T-cell (primary cell): Measurements from ENCODE around the gene RPRM. TPM values are rescaled to one million over a fixed set of nuclear protein-coding genes. Genes with fewer than 3 reads are reported as not detected.

Experiments used
- ATAC-seq, 4 experiments: fragments of 200-7000 bp in 3 of 4; fragments of 150-1000 bp in 1 of 4; cut with Tn5 transposase; replicated peaks in 1 of 4; 1 replicate in 3 of 4; 2 replicates in 1 of 4; pipeline ENCODE4 v1.10.0; 2021; ENCODE audit warnings: moderate library complexity in 3 of 4, mild to moderate bottlenecking in 2 of 4, moderate number of reproducible peaks in 1 of 4
- CTCF ChIA-PET, 2 donors: fragments of 300-600 bp; sonication (Branson Sonifier 250); formaldehyde crosslinking; loops; one replicate each; lab custom pipeline; 2022; ENCODE audit warnings: antibody characterized with exemption in 2 of 2; lab: Charles Lee
- POLR2A ChIA-PET, 2 donors: fragments of 300-600 bp; sonication (Branson Sonifier 250); formaldehyde crosslinking; loops; one replicate each; lab custom pipeline; 2022; ENCODE audit warnings: antibody characterized with exemption in 2 of 2; lab: Charles Lee
- DNase-seq, 35 experiments: peaks; one replicate each; pipeline versions ENCODE4 v3.0.0 to v3.0.0-alpha.2; 2013 to 2023
- H3K27ac ChIP-seq: one replicate; pipeline ENCODE4 v1.5.1; 2013; ENCODE audit warnings: low read length
- H3K27me3 ChIP-seq, 2 experiments: replicated peaks in 1 of 2; 1 replicate in 1 of 2; 2 replicates in 1 of 2; pipeline versions ENCODE4 v1.6.1 to v1.7.0; 2013; ENCODE audit warnings: low read length in 1 of 2, mixed read lengths in 1 of 2; ENCODE audit not compliant: control insufficient read depth in 2 of 2, insufficient read depth in 2 of 2; ENCODE audit errors: extremely low read depth in 1 of 2
- H3K36me3 ChIP-seq, 2 donors: 1 replicate in 1 of 2; 2 replicates in 1 of 2; pipeline versions ENCODE4 v1.6.1 to v1.7.0; 2013; ENCODE audit warnings: low read length in 1 of 2; ENCODE audit not compliant: control insufficient read depth in 2 of 2, insufficient read depth in 1 of 2; ENCODE audit errors: extremely low read depth in 1 of 2
- H3K4me1 ChIP-seq, 2 experiments: 1 replicate in 1 of 2; 2 replicates in 1 of 2; pipeline versions ENCODE4 v1.6.1 to v1.7.0; 2013; ENCODE audit warnings: low read length in 2 of 2, mixed read lengths in 1 of 2; ENCODE audit not compliant: insufficient read depth in 2 of 2, control insufficient read depth in 1 of 2; ENCODE audit errors: extremely low read depth in 1 of 2
- H3K4me3 ChIP-seq, 2 donors: 1 replicate in 1 of 2; 2 replicates in 1 of 2; pipeline versions ENCODE4 v1.5.1 to v1.7.0; 2013; ENCODE audit warnings: mild to moderate bottlenecking in 2 of 2, low read length in 1 of 2, moderate library complexity in 1 of 2; ENCODE audit not compliant: control insufficient read depth in 1 of 2; ENCODE audit errors: extremely low read depth in 1 of 2
- H3K9me3 ChIP-seq: 2 replicates; pipeline ENCODE4 v1.7.0; 2013
- H3K27ac Mint-ChIP-seq, 2 donors: one replicate each; pipeline ENCODE4 v1.8.0; 2020 to 2021; ENCODE audit warnings: mild to moderate bottlenecking in 2 of 2, mixed read lengths in 2 of 2
- H3K27me3 Mint-ChIP-seq, 2 donors: one replicate each; pipeline ENCODE4 v1.8.0; 2021 to 2022; ENCODE audit warnings: mixed read lengths in 2 of 2
- H3K36me3 Mint-ChIP-seq: one replicate; pipeline ENCODE4 v1.8.0; 2021; ENCODE audit warnings: mixed read lengths
- H3K4me1 Mint-ChIP-seq, 3 donors: one replicate each; pipeline ENCODE4 v1.8.0; 2020 to 2022; ENCODE audit warnings: mixed read lengths in 3 of 3, mild to moderate bottlenecking in 1 of 3
- H3K4me3 Mint-ChIP-seq, 3 donors: one replicate each; pipeline ENCODE4 v1.8.0; 2020 to 2022; ENCODE audit warnings: mild to moderate bottlenecking in 3 of 3, mixed read lengths in 3 of 3, moderate library complexity in 3 of 3
- H3K9me3 Mint-ChIP-seq, 3 donors: one replicate each; pipeline ENCODE4 v1.8.0; 2020 to 2022; ENCODE audit warnings: mixed read lengths in 3 of 3
- WGBS: methylation state at CpG from one replicate; pipeline ENCODE4 v1.1.5; 2013; ENCODE audit warnings: missing lambda C conversion rate; ENCODE audit not compliant: insufficient coverage; 5-methylcytosine and 5-hydroxymethylcytosine counted together
- total RNA-seq, 35 experiments: library from RNA in 6 of 35; stranded (reverse) in 6 of 35; fragments of 120-200 nt in 1 of 35; gene quantifications; one replicate each; pipeline versions ENCODE4 v1.2.1 to v1.2.4 and lab custom pipeline; 2013 to 2026

Gene RPRM
- total RNA-seq, 5 donors from 2014 or later (not counting 1 experiment from before 2014, with no cell fraction given) = 0.16 TPM; not detected in 4

DNA sequence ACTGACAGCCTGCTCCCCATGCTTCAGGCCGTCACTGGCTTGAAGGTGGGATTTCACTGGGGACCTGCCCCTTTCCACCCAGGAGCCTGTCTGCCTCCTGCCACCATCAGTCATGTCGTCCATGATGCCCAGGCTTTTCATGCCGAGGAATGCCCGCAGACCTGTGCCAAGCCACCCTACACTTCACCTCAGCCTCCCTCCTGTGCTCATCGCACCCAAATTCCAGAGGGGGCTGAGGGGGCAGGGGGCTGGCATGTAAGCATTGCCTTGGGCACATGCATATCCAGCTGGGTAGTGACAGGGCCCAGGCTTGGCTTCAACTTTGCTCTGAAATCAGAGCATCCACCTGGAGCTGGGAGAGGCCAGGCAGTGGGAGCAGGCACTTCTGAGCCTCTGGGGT, 20.9 kb upstream of the RPRM start:
- Histone ChIP-seq H3K27ac (no peak overlapping the region), H3K4me1 (no peaks in the 10 kb centered on the region), H3K9me3 (no peaks in the 10 kb centered on the region), H3K4me3 (no peak overlapping the region), H3K27me3 (no peaks in the 10 kb centered on the region), H3K36me3 (no peaks in the 10 kb centered on the region)
- H3K36me3 Mint-ChIP-seq = no peaks in the 10 kb centered on the region
- peaks cover 1 to 3% of the 10 kb centered on the region in 2 donors for H3K27me3 Mint-ChIP-seq
- H3K9me3 Mint-ChIP-seq = no peaks in the 10 kb centered on the region
- ChIA-PET CTCF (no interaction called here), POLR2A (no interaction called here)
- WGBS = 93% methylated on average over 4 of the region's 5 CpGs
- H3K4me3 Mint-ChIP-seq = no peak overlapping the region
- H3K4me1 Mint-ChIP-seq = no peaks in the 10 kb centered on the region
- no peak for ATAC-seq
- H3K27ac Mint-ChIP-seq = no peak overlapping the region
- DNase-seq = no peak

DNA sequence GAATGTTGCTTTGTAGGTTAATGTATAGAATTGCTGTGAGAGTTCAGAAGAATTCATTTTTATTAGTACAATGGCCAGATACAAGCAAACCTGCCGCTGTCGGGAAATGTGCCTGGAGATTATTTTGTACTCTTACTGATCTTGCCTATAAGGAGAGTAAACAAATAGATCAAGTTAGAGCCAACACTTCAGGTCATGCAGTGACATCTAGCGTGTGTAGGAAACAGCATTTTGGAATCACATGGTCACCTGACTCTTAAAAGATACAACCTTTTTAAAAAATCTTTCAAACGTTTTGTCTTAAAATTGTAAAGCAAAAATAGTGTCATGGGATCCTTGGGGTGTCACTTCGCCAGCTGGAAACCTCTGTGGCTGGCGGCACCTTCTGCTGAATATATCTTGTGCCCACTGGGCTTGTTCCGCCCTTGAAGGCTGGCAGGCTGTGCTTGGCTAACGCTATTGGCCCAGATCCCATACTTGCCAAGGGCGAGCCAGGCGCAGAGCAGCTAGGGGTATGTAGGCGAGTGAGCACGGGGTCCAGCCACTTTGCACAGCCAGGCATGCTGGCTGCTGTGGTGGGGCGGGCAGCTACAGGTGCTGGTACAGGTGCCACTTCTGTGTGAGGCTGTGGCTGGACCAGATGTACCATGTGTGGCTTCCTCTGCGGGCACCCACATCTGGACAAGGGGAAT, 19.5 kb upstream of the RPRM start:
- Mint-ChIP-seq H3K9me3 (no peaks in the 10 kb centered on the region), H3K4me3 (no peak overlapping the region), H3K4me1 (no peaks in the 10 kb centered on the region), H3K27me3 (peaks cover 0 to 3% of the 10 kb centered on the region in 2 donors), H3K27ac (no peak overlapping the region), H3K36me3 (no peaks in the 10 kb centered on the region)
- Histone ChIP-seq H3K27ac (no peak overlapping the region), H3K27me3 (no peaks in the 10 kb centered on the region), H3K9me3 (no peaks in the 10 kb centered on the region), H3K4me3 (no peak overlapping the region), H3K4me1 (no peaks in the 10 kb centered on the region), H3K36me3 (no peaks in the 10 kb centered on the region)
- DNase-seq = no peak
- ATAC-seq = no peak
- WGBS = 92% methylated on average over 10 of the region's 14 CpGs
- POLR2A ChIA-PET = no interaction called here
- CTCF ChIA-PET = no interaction called here

DNA sequence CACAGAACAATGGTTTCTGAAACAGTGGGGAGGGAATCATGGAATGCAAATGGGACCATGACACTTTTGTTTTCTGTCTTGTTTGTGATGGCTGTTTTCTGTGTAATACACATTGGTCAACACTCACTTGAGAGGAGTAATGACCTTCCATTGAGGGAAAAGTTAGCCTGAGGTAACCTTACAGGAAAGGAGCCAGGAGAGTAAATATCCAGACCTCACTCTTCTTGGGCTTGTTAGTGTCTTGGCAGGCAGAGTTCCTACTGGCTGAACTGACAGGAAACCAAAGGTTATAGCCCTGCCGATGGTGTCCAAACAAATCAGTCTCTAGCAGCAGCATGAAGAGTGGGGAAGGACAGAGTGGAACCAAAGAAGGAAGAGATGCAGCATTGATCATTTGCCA, 17.2 kb upstream of the RPRM start:
- H3K27me3 Mint-ChIP-seq = peaks cover 0 to 8% of the 10 kb centered on the region in 2 donors
- no peak for DNase-seq
- H3K4me3 Mint-ChIP-seq = no peak overlapping the region
- no CpG with 5 or more reads among the region's 1 CpG for WGBS
- no peaks in the 10 kb centered on the region for H3K36me3 Mint-ChIP-seq
- H3K27ac Mint-ChIP-seq = no peak overlapping the region
- ChIA-PET POLR2A (no interaction called here), CTCF (no interaction called here)
- no peaks in the 10 kb centered on the region for H3K36me3 ChIP-seq
- ATAC-seq = no peak
- no peaks in the 10 kb centered on the region for H3K9me3 Mint-ChIP-seq
- H3K4me3 ChIP-seq = no peak overlapping the region
- H3K4me1 Mint-ChIP-seq = no peaks in the 10 kb centered on the region
- peaks cover 0 to 3% of the 10 kb centered on the region in 2 experiments for H3K27me3 ChIP-seq
- no peaks in the 10 kb centered on the region for H3K4me1 ChIP-seq
- H3K27ac ChIP-seq = no peak overlapping the region
- no peaks in the 10 kb centered on the region for H3K9me3 ChIP-seq

DNA sequence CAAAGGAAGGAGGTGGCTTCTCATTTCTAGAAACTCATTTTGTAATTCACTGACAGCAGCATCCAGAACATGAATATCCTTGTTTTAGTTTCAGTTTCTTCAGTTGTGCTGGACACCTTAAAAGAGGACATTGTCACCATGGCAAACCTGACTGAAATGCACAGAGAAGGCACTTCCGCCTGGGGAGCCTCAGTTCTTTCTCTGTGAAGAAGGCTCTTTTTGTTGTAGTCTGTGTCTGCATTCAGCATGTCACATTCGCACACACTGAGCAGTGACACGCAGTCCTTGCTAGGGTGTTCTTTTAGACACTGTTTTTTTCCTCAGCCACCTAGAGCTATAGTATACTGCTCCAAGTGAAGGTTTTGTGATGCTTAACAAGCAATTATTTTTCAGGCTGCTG, 9.5 kb upstream of the RPRM start:
- Mint-ChIP-seq H3K9me3 (no peaks in the 10 kb centered on the region), H3K27ac (no peak overlapping the region), H3K4me3 (no peak overlapping the region), H3K36me3 (no peaks in the 10 kb centered on the region), H3K4me1 (no peaks in the 10 kb centered on the region), H3K27me3 (peaks cover 7 to 30% of the 10 kb centered on the region in 2 donors)
- Histone ChIP-seq H3K27ac (no peak overlapping the region), H3K27me3 (peaks cover 2 to 3% of the 10 kb centered on the region in 2 experiments), H3K4me1 (no peaks in the 10 kb centered on the region), H3K4me3 (no peak overlapping the region), H3K36me3 (no peaks in the 10 kb centered on the region), H3K9me3 (no peaks in the 10 kb centered on the region)
- DNase-seq = no peak
- ATAC-seq = no peak
- 67% methylated on average over 1 of the region's 3 CpGs for WGBS
- ChIA-PET POLR2A (no interaction called here), CTCF (no interaction called here)

DNA sequence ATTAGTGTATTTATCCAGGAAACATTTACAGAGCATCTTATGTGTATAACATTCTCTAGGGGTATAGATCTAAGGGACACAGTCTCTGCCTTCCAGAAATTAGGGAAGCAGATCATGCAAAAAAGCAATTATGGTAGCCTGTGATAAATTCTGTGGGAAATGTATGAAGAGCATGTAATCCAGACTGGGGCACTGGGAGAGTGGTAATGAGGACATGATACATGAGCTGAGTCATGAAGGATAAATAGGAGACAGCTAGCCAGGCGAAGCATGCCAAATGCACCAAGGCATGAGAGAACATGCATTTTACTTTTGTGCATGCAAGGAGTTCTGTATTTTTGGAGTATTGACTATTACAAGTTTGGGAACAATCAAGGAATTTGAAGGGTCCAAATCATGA, 8.9 kb upstream of the RPRM start:
- 78% methylated on average over 1 of the region's 1 CpG for WGBS
- H3K9me3 ChIP-seq = no peaks in the 10 kb centered on the region
- no peak overlapping the region for H3K4me3 ChIP-seq
- Mint-ChIP-seq H3K36me3 (no peaks in the 10 kb centered on the region), H3K9me3 (no peaks in the 10 kb centered on the region), H3K27me3 (peaks cover 11 to 32% of the 10 kb centered on the region in 2 donors), H3K27ac (no peak overlapping the region), H3K4me3 (no peak overlapping the region), H3K4me1 (no peaks in the 10 kb centered on the region)
- DNase-seq = no peak
- ATAC-seq = no peak
- H3K4me1 ChIP-seq = no peaks in the 10 kb centered on the region
- H3K36me3 ChIP-seq = no peaks in the 10 kb centered on the region
- H3K27me3 ChIP-seq = peaks cover 2 to 5% of the 10 kb centered on the region in 2 experiments
- H3K27ac ChIP-seq = no peak overlapping the region
- POLR2A ChIA-PET = no interaction called here
- CTCF ChIA-PET = no interaction called here

DNA sequence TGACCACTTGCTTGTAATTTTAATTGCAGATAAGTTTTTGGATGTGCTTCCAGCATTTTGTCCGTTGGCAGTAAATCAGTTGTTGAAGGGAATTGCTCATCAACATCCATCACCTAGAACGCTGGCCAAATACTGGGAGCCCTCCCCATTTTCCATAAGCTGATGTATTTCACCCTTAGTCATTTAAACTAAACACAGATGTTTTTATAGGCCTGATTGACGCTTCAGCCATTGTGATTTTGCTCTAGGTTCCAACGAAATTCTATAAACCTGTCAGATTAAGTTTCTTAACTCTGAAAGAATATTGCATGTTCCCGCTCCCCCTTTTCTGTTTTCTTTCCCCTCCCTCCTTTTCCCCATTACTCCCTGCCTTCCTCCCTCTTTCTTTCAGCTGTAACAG, 1.0 kb upstream of the RPRM start:
- Histone ChIP-seq H3K27me3 (peaks cover 4 to 33% of the 10 kb centered on the region in 2 experiments), H3K4me1 (peaks cover 0 to 23% of the 10 kb centered on the region in 2 experiments), H3K36me3 (no peaks in the 10 kb centered on the region), H3K9me3 (no peaks in the 10 kb centered on the region), H3K27ac (no peak overlapping the region), H3K4me3 (no peak overlapping the region)
- H3K36me3 Mint-ChIP-seq = no peaks in the 10 kb centered on the region
- H3K4me1 Mint-ChIP-seq = peaks cover 15 to 27% (median 23%) of the 10 kb centered on the region in 3 donors
- H3K27me3 Mint-ChIP-seq = peaks cover 45 to 62% of the 10 kb centered on the region in 2 donors
- H3K9me3 Mint-ChIP-seq = no peaks in the 10 kb centered on the region
- 80% methylated on average over 4 of the region's 5 CpGs for WGBS
- peak overlapping the region in 2 of 3 donors; percentile 49 to 72 for H3K4me3 Mint-ChIP-seq
- DNase-seq (no peak), ATAC-seq (no peak)
- ChIA-PET POLR2A (interaction anchor here in 1 of 2 donors (0.6 kb wide), 1 partner anchor 672 kb away, joined by 4 read pairs; no protein-coding TSS in a partner anchor), CTCF (interaction anchor here (0.6 to 2.6 kb wide), 3 partner anchors 9 to 736 kb away, joined by 3 to 12 read pairs (median 5); no protein-coding TSS in a partner anchor)
- H3K27ac Mint-ChIP-seq = no peak overlapping the region
